ENCODE data around the gene PTH2.

PTH2 gene

DNA sequence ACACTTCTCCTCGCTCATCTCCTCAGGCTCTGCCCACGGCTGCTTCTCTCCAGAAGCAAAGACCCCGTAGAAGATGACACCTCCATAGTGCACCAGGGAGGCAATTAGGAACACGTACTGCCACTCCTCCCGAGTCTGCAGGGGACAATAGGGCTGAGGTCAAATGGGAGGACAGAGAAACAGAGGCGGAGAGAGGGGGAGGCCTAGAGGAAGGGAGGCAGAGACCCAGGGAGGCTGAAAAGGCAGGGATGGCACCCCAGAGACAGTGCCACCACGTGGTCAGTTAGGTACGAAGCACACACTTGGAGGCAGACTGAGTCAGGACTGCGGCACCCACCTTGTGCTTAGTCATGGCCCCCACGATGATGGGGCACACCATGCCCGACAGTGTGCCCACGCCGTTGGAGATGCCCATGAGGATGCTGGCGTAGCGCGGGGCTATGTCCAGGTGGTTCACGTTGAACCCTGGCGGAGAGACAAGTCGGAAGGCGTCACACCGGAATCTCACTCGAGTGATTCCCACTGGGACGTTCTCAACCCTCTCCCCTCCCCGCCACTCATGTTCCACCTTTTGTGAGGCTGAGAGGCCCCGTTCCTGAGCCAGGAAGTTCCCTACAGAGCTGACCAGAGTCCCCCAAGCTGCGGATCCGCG is 7.6 kb upstream of the PTH2 start:
- DNase-seq = peak in 2 of 3 donors; percentile 51 to 52

DNA sequence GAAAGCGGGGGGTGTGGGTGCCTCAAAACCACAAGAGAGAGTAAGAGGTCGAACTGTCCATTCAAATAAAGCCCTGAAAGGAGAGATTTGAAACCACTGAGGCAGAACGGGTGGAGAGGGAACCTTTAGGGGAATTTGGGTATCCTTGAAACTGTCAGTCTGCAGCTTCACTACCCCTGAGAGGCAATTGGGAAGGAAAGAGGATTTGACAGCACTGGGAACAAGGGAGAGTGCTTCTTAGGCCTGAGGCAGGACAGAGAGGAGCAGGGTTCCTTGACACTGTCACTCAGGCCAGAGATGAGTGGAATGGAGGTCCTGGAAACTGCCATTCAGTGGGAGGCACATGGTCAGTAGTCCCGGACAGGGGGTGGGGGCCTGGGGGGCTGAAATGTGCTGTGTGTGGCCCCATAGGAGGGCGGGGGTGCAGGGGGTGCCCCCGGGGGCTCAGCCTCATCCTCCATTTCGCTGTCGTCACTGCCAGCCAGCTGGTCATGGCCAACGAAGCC is 7.0 kb upstream of the PTH2 start:
- DNase-seq = no peak

DNA sequence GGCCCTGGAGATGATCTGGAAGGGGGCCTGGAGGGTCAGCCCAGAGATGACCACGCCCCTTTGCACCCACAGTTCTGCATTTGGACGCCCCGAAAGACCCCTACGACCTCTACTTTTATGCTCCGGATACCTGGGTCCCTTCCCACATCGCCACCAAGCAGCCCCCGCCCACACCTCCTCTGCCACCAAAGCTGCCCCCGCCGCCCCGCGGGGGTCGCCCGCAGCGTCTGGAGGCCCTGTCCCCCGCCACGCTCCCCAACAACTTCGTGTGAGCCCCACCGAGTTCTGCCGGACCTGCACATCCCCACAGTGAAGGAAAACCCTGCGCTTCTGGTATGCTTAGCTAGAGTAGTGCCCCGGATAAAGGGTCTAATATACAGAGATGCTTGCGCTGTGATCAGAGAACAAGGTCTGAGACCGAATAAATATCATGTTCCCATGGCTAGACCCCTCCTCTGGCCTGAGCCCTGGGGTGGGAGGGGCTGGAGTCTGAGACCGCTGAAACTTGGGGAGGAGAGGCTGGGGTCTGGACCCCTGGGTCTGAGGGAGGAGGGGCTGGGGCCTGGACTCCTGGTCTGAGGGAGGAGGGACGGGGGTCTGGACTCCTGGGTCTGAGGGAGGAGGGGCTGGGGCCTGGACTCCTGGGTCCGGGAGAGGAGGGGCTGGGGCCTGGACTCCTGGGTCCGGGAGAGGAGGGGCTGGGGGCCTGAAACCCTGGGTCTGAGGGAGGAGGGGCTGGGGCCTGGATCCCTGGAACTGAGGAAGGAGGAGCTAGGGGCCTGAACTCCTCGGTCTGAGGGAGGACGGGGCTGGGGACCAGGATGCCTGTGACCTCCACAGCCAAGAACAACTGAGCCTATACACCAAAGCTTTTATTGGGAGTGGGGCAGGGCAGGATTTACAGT is 5.6 kb upstream of the PTH2 start:
- DNase-seq = no peak

DNA sequence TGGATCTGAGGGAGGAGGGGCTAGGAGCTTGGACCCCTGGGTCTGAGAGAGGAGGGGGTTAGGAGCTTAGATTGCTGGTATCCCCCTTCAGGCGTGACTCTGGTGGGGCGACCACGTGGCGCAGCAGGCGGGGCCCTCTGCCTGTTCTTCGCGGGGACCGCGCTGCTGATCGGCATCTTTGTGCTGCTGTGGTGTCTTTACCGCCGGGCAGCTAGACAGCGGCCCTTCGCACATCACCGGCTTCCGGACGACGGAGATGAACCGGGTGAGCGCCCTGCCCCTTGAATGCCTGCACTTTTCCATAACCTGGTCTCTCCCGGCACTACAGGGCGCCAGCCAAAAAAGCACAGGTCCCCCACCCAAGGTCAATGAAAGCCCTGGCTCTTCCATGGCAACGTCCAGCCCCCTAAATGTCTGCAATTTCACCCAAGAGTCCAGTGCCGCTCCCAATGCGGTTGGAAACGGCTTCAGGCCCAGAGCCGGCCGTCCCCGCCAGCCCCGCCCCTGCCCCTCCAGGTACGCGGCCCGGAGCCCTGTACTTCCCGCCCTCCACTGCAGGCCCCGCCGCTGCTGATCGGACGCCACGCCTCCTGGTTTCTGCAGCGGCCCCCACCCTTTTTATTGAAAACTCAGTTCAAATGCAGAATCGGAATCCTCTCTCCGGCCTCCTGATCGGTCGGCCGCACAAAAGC is 4.8 kb upstream of the PTH2 start:
- DNase-seq = no peak

DNA sequence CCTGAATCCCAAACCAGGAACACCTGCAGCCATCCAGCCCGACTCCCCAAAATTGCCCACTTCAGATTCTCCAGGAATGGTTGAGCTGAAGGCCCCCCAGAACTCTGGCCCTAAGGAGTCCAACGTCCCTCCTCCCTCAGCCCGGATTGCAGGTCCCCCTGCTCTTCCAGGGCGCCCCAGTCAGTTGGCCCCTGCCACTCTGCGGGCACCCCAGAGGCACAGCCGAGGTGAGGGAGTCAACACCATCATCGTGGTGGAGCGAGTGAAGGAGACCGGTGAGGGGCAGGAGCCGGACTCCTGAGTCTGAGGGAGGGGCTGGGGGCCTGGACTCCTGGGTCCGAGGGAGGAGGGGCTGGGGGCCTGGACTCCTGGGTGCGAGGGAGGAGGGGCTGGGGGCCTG is 4.1 kb upstream of the PTH2 start:
- no peak for DNase-seq

DNA sequence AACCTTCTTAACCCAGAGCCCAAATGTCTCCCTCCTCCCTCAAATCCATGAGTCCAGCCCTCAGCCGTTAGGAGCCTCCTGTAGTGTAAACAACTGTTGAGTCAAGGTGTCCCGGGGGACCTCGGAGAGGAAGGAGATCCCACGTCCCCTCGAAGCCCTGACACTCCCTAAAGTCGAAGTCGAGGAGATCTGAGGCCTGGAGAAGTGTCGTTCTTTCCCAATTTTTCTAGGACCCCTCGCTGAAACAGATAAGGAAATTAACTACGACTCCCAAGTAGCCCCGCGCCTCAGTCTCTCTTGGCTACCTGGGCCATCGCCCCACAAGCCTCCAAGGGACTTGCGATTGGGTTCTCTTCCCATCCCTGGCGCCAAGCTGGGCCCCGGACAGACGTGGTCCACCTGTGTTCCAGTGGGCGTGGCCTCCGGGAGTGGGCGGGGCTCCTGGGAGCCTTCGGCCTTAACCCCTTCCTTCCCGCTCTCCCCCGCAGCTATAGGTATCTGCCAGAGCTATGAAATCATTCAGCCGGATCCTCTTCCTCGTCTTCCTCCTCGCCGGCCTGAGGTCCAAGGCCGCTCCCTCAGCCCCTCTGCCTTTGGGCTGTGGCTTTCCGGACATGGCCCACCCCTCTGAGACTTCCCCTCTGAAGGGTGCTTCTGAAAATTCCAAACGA is 2.8 kb upstream of the PTH2 start:
- no peak for DNase-seq

DNA sequence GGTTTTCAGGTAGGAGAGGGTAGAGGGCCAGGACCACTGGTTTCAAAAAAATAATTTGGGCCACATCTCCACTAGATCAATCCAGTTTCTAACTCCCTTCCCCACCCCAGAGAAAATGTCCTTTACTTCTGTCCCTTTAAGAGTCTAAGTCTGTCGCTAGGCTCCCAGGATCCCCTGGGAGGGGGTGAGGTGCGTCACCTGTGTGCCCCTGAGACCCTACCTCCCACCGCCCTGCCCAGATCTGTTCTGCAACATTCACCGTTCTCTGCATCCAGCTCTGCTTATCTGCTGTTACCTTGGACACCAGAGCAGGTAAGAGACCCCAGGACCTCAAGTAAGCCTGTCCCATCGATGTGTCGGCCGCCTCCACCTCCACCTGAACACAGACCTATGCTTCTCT is 1.9 kb upstream of the PTH2 start, which contains the start of gene GFY:
Gene GFY, plus strand, starts transcription at position 211 of the 400 bp plus-strand sequence. CDS start 1,043 bp downstream, outside the sequence.
- DNase-seq = no peak

DNA sequence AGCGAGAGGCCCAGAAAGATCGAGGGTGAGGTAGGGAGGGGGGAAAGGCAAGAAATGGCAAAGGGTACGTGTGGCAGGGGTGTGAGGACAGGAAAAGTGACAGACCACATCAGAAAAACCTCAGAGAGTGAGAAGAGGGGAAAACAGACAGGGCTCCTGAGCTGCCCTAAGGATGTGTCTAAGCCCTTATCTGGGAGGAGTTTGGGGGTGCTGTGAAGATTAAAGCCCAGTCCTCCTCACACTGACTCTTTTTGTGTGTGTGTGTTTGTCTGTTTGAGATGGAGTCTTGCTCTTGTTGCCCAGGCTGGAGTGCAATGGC is 703 bp upstream of the PTH2 start:
- no peak for DNase-seq

DNA sequence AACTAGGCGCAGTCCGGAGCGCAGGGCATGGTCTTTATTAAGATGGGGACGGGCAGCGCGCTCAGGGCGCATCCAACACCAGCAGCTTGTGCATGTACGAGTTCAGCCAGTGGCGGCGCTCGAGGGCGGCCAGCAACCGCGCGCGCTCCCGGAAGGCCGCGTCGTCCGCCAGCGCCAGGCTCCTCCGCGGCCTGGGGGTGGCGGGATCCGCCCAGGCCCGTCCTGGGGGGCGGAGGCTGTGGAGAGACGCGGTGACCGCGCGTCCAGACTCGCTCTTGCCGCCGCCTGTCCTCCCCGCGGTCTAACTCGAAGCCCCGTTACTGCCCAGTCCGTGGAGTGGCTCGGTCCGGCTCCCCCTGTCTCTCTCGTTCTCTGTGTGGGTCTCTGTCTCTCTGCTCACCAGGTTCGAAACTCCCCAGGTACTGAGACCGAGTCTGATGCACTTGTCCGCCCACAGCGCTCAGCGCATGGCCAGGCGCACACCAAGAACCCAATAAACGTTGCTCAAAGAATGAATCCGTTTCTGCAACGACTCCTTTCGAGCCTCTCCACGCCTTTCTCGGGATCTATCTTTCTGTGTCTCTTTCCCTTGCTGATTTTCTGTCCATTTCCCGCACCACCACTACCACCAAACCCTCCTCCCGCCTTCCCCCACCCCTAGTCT is 702 bp downstream of the PTH2 start:
- peak; percentile 49 to 82 (median 66) for DNase-seq

DNA sequence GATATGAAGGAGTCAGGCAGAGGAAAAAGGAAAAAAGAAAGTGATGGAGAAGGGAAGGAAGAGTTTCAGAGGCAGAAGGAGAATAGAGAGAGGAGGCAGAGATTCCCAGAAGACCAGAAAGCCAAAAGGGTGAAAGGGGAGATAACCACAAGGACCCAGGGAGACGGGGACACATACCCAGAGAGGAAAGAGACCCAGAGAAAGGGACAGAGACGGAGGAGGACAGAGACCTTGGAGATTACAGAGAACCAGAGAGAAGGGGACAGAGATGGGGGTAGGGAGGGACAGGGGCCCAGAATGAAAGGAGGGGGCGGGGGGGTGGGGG is 1.4 kb downstream of the PTH2 start:
- DNase-seq = no peak

DNA sequence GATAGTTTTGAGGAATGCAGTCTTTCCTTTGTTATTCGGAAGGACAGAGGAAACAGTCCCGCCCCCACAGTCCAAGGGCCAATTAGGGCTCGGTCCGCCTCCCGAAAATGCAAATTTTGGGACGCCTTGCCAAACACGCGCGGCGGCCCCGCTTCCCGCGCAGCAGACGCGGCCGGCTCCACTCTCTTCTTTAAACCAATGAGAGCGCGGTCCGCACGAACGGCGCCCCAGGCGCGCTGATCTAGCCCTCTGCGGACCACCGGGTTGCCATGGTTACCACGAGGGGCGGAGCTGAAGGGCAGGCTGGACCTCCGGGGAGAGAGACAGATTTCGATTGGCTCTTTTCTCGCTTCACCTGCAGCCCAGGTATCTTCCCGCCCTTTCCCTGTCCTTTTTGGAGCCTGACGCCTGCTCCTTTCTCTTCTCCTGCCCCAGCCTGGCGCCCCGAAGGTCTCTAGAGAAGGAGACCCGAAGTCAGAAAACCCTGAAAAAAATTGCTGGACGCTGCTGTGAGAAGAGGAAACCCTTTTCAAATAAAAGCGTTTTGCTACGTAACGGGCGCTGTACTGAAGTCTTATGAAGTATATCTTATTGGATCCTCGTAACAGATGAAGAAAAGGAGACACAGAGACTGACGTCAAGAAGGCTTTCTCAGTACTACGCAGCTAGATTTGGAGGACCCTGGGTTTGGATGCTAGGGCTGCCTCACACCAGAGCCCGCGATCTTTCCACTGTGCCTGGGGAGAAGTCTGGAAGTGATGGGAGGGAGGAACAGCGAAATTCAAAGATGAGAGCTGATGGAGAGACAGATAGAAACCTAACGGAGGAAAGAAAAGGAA is 2.0 kb downstream of the PTH2 start:
- DNase-seq = peak; percentile 82 to 89 (median 82)

DNA sequence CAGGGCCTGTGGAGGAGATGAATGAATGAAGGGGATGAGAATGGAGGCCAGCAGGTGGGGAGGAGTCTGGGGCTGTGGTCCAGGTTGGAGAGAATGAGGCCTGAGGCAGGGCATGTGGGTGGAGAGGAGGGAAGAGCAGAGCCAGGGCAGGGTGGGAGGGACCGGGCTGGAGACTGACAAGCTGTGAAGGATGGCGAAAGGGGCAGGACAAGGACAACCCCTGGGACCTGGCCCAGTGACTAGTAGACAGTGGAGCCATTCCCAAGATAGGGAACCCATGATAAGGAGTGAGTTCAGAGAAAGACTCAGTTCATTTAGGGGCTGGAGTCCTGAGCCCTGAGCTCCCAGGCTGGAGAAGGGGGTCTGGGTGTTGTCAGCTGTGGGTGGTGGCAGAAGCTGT is 3.0 kb downstream of the PTH2 start:
- DNase-seq = no peak

DNA sequence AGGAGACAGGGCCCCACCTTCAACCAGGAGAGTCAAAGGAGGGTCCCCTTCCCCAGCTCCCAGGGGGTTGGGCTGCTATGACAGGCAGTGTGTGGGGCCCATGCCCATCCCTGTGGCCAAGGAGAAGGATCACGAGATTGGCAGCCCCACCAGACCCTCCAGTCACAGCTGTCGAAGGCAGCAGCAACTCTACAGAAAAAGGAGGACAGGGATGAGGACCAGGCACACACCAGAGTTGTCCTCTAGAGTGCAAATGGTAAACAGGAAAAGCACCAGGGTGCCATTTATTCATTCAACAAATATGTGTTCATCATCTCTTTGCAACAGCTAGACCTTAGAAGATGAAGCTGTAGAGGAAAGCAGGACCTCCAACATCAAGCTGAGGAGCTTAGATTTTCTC is 4.1 kb downstream of the PTH2 start:
- DNase-seq = no peak

DNA sequence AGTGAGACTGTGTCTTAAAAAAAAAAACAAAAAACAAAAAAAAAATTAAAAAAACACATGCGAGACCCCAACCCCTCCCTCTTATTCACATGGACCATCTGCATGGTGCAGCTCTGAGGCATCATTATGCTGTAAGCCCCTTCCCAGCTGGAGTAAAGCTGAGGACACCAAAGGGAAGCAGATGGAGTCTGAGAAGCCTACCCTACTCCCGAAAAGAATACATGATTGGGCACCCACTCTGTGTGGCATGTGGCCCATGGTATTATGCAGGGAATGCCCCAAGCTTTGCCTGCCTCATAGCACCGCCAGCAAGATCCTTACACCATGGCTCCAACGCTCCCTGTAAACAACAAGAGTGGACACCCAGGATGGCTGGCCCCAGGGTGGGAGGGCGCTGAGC is 4.7 kb downstream of the PTH2 start:
- no peak for DNase-seq

DNA sequence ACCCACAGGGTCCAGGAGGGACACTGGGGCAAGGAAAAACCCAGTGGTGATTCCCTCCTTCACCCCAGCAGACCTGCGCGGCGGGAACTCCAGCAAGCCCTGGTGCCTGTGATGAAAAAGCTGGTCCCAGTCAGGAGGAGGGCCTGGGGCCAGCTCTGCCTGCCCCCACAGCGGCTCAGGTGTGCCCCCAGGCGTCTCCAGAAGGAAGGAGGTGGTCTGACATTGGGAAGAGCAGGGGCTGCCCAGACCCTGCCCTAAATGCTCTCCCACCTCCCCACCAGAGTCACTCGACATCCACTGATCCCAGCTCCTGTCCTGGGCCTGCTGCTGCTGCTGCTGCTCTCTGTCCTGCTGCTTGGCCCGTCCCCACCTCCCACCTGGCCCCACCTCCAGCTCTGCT is 6.2 kb downstream of the PTH2 start:
- no peak for DNase-seq

DNA sequence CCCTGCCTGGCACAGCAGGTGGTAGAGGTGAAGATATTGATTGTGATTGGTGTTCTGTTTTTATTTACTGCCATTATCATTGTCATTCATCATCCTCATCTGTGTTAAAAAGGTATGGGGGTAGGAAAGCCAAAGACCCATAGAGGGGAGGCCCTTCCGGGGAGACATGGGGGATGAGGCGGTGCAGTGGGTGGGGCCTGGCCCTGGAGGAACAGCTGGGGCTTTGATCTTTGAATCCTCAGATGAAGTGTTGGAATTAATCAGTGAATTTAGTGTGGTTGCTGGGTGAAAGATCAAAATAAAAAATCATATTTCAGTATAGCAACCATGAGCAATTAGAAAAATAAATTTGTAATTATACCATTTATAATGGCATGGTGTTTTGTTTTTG is 7.4 kb downstream of the PTH2 start:
- no peak for DNase-seq

DNA sequence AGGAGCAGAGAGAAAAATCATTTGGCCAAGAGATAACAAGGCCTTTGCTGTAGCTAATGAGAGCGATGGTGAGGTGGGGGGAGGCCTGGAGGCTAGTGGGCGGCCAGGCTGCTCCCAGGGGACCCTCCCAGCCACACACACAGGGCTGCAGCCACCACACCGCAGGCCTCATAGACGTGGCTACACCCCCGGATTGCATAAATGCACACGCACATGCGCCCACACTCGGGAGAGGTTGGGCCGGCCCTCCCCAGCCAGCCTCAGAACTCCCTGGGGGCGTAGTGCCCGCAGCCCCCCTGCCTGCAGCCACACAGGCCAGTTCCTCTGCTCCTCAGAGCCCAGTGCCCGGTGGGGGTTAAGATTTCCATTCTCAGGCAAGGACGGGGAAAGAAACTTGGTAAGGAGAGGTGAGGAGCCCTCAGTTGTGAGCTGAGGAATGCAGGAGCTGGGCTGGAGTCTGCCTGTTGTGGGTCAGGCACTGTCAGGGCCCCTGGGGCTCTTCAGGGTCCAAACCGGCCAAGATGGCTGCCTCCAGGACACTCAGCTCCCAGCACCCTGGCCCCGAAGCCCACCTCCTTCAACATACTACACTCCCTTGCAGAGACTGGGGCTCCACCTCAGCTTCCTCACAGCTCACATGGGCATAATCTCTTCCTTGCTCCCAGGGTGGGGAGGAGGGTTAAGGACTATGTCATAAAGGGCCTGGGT is 8.0 kb downstream of the PTH2 start:
- peak; percentile 29 to 49 (median 47) for DNase-seq

DNA sequence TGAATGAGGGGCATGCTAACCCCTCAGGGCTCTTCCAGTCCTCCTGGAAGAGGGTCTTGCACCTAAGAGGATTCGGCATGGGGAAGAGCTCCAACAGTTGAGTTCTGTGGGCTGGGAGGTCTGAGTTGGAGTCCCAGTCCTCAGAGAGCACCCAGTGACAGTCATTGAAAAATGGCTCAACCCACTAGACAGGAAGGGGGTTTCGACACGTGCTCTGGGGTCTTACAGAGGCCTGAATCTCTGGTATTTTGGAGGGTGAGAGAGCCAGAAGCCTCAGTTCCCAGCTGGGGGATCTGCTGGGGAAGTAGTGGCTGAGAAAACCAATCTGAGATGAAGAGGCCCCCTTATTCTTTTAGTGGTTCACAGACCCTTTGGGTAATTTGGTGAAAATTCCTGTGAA is 9.0 kb downstream of the PTH2 start:
- no peak for DNase-seq

DNA sequence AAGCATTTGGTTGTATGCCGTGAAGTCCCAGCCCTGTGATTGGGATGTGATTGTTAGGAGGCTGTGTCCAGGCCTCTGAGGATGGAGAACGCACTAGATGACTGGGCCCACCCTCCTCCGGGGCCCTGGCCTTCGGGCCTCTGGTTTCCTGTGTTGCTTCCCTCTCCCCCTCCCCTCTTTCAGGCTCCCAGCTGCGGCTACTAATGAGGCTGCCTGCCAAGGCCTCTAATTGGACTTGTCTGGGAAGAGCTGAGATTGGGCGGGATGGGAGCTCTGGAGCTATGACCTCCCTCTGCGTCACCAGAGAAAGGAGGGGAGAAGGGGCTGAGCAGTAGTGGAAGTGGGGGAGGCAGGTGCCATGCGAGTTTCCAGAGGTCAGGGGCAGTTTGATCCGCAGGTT is 9.9 kb downstream of the PTH2 start:
- no peak for DNase-seq

DNA sequence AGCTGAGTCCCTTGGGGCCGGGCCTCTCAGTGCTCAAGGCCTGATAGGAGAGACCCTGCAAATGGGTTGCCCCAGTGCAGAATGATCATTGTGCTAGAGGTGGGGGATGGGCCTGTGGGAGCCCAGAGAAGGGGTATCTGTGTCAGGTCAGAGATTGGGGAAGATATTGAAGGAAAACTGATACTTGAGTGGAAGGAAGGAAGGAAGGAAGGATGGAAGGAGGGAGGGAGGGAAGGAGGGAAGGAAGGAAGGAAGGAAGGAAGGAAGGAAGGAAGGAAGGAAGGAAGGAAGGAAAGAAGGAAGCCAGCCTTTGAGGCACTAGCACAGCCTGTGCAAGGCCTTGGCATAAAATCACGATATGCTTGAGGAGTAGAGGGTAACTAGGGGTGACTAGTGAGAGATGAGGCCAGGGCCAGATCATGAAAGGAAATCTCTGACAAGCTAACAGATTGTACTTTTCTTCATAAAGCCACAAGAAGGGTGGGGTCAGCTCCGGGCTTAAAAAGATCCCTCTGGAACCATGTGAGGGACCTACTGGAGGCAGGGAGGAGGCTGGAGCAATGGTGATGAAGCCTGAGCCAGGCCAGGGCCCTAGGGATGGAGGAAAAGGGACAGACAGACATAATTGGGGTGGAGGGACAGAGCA is 11.4 kb downstream of the PTH2 start:
- no peak for DNase-seq
